Fibroblast of the aortic adventitia (primary cell): ENCODE measurements around the gene THYN1. TPM values are rescaled to one million over a fixed set of nuclear protein-coding genes. Genes with fewer than 3 reads are reported as not detected.

ENCODE experiments used
- DNase-seq: peaks from one replicate; pipeline ENCODE4 v3.0.0-alpha.2; 2010; ENCODE audit warnings: low read depth
- H3K4me3 ChIP-seq: 2 replicates; pipeline ENCODE4 v1.5.1; 2011; ENCODE audit warnings: low read depth, mild to moderate bottlenecking, control low read depth, low read length, moderate library complexity
- total RNA-seq: library from RNA; depleted of rRNA; stranded (reverse); fragments of >200 nt; gene quantifications from 2 replicates; pipeline ENCODE4 v1.2.3, GENCODE V29; 2012; ENCODE audit warnings: low replicate concordance
- TF ChIP-seq, protein P1 (sequence below): IDR thresholded peaks from 2 replicates; pipeline ENCODE4 v1.5.1; 2011; ENCODE audit warnings: mild to moderate bottlenecking, low read length, control low read depth, inconsistent platforms; ENCODE audit not compliant: insufficient read depth

The THYN1 gene
- total RNA-seq, 1 donor, result 54.5 TPM

DNA sequence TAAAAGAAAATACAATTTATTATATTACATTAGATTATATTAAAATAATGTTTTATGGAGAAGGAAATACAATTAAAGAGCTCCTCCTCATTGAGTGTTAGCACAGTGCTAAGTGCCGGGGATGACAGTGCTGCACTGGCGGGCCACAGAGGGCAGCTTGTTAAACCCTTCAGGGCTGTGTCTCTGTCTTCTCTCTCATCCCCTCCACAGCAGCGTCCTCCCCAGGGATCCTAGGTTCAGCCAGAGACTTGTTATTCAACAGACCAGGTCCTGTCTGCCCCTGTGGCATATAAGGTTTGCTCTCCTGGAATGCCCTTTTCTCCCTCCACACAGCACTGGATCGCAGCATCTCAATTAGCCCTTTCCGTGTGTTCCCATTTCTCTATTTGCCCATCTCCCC, 14.2 kb downstream of the THYN1 start:
- TF ChIP-seq, protein P1, sequence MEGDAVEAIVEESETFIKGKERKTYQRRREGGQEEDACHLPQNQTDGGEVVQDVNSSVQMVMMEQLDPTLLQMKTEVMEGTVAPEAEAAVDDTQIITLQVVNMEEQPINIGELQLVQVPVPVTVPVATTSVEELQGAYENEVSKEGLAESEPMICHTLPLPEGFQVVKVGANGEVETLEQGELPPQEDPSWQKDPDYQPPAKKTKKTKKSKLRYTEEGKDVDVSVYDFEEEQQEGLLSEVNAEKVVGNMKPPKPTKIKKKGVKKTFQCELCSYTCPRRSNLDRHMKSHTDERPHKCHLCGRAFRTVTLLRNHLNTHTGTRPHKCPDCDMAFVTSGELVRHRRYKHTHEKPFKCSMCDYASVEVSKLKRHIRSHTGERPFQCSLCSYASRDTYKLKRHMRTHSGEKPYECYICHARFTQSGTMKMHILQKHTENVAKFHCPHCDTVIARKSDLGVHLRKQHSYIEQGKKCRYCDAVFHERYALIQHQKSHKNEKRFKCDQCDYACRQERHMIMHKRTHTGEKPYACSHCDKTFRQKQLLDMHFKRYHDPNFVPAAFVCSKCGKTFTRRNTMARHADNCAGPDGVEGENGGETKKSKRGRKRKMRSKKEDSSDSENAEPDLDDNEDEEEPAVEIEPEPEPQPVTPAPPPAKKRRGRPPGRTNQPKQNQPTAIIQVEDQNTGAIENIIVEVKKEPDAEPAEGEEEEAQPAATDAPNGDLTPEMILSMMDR, result no peak
- H3K4me3 ChIP-seq, result no peak overlapping the region
- no peak for DNase-seq

DNA sequence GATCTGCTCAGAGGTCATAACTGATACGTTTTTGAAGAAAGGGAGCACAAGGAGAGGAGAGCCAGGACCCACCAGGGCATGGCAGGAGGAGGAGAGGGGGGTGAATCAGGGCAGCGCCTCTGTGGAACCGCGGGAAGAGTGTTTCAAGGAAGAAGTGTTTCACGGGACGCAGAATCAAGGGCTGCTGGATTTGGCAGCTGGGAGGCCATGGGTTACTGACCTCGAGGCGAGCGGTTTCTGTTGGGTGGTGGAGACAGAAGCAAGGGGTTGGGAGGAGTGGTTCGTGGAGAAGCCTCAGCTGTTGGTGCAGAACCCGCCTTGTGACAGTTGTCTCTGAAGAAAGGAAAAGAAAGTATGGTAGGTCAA, 15.6 kb downstream of the THYN1 start:
- TF ChIP-seq, protein P1, result no peak
- H3K4me3 ChIP-seq, result no peak overlapping the region
- DNase-seq, result no peak

DNA sequence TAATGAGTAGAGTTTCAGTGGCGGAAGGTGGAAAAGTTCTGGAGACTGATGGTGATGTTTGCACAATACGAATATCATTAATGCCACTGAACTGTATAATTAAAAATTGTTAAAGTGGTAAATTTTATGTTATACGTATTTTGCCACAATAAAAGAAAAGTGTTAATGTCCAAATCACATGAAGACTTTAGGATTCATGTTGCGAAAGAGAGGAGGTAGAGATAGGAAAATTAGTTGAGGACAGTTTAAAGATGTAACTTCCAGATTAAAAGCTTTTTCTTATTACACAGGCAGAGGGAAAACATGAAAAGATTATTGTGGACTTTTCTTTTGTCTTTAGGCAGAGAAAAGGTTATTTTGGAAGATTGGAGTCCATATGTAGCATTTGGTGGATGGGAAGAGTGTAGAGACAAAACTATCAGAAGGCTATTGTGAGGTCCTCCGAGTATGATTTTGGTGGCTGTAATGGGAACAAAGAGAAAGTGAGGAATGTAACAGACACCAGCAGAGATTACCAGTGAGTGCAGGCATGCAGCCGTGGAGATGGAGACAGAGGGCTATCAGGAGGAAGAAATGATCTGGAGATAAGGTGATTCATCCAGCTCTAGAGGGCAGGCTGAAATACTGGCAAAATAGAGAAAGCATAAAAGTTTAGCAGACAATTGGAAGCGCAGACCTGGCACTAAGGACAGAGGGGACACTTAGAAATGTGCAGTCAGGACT, 16.2 kb downstream of the THYN1 start:
- no peak for DNase-seq
- TF ChIP-seq, protein P1, result no peak
- H3K4me3 ChIP-seq, result no peak overlapping the region

DNA sequence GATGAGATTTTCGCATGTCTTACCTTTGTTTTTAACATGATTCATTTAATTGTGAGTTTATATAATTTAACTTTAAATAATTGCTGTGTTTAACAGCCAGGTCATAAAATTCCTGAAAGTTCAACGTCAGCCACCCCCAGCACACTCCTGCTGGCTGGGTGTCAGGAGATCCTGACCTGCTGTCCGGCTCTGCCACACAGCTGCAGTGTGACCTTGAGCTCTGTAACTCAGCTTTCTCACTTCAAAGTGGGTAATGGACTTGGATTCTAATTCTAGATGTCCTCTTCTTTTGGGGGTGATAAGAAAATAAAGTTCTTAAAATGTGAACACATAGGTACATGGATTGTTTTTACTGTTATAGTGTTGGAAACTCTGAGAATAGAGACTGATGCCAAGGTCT, 17.8 kb downstream of the THYN1 start:
- DNase-seq, result no peak
- no peak overlapping the region for H3K4me3 ChIP-seq
- TF ChIP-seq, protein P1, result no peak

DNA sequence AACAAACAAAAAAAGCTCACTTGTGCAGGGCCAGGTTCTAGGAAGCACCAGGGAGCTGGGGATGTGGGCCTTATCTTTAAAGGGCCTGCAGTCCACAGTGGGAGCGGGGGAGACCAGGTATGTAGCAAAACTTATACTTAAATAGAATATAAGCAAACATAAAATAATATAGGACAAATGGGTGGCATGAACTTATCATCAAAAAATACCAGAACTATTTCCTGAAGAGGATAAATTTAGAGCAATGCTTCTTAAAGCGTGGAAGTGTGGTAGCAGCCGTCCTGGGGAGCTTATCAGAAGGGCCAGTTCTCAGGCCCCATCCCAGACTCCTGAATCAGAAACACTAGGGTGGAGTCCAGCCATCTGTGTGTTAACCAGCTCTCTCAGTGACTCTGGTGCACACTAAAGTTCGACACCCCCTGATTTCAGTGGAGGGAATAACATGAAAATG, 19.4 kb downstream of the THYN1 start:
- no peak for DNase-seq
- TF ChIP-seq, protein P1, result no peak
- H3K4me3 ChIP-seq, result no peak overlapping the region

DNA sequence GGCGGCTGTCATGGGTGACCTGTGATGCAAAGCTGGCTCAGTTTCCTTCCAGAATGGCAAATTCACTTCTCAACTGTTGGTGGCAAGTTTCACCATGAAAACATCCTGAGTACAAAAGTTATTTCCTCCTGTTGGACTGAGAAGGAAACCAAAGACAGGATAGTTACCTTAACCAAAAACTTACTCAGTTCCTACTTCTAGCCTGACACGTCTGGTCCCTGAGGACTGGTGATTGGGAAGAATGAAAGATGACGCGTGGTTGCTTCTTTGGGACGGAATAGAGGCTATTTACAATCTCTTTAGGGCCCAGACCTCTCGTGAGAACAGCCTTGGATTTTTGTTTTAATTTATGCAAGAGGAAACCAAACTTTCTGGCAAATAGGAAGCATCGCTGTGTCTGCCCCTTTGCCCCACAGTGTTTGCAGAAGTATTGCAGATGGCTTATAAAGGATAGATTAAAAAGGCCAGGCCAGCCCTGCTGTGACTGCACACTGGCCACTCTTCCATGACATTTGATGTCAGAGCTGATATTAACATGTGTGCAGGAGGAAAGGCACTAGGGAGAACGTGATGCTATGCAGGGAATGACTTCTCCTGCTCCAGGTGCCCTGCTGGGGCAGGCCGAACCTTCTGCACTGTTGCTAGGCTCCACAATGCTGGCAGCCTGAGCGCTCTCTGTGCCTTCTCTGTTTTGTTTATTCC, 21.0 kb downstream of the THYN1 start:
- TF ChIP-seq, protein P1, result no peak
- H3K4me3 ChIP-seq, result no peak overlapping the region
- DNase-seq, result no peak
